ENCODE measurements around the gene NAIF1. TPM values are rescaled to one million over a fixed set of nuclear protein-coding genes. Genes with fewer than 3 reads are reported as not detected.

The NAIF1 gene
- polyA plus RNA-seq, 3 donors, result 4.6 to 6.5 (median 5.6) TPM

DNA sequence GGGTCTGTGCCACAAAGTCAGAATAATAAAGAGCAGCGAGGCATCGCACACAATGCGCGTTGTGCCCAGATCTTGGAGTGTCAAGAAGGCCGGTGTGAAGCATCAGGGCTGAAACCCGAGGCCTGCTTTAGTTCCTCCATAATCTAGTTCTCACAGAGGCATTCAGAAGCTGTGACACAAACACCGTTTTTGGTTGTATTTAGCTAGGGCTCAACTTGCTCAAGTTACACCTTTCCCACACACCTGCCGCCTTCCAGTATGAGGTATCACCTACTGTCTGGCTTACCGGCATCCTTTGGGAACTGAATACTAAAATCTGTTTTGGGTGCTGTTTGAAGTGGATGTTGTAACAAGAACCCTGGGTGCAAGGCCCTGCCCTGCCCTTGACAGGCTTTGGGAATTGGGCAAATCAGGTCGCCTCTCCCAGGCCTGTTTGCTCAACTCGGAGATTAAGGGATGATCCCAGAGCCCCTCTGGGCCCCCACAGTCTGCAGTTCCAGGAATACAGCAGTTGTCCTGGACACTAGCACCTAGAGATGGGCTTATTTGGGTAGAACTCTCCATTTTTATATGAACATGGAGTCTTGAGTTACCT is 27.9 kb upstream of the NAIF1 start:
- intact Hi-C loops (cut with micrococcal nuclease), result loop anchor here in 1 of 2 donors (5.0 kb wide), 1 partner anchor 43 kb away; no protein-coding TSS in a partner anchor
- WGBS (ENCODE audit: insufficient coverage), result 71% methylated on average over 8 of the region's 11 CpGs
- Mint-ChIP-seq H3K4me1 (peaks cover 78% of the 10 kb centered on the region), H3K27ac (peak overlapping the region; percentile 97 to 100 (median 100)), H3K4me3 (no peak overlapping the region), H3K27me3 (ENCODE audit: low read depth in 3 of 3) (no peaks in the 10 kb centered on the region), H3K36me3 (peaks cover 6 to 32% of the 10 kb centered on the region in 2 donors), H3K9me3 (no peaks in the 10 kb centered on the region)
- peak overlapping the region; percentile 93 to 97 for H3K27ac ChIP-seq (ENCODE audit: low read depth in 1 of 2, low read length in 2 of 2)
- no peaks in the 10 kb centered on the region for H3K9me3 ChIP-seq (replicated peaks in 1 of 2; ENCODE audit: control insufficient read depth in 1 of 2, insufficient read depth in 1 of 2, low read length in 2 of 2)
- H3K27me3 ChIP-seq (ENCODE audit: control insufficient read depth in 2 of 2, insufficient read depth in 2 of 2, low read length in 2 of 2), result no peaks in the 10 kb centered on the region
- H3K4me3 ChIP-seq (replicated peaks in 1 of 3; ENCODE audit: low read depth in 2 of 3, low read length in 3 of 3), result peak overlapping the region in 1 of 3 experiments; percentile 46
- peaks cover 75 to 85% of the 10 kb centered on the region in 2 donors for H3K4me1 ChIP-seq (ENCODE audit: control insufficient read depth in 1 of 2, insufficient read depth in 2 of 2, low read length in 2 of 2)
- H3K9ac ChIP-seq (ENCODE audit: insufficient read depth, low read length, poor library complexity, severe bottlenecking), result peak overlapping the region; percentile 60
- TF ChIP-seq, protein P1, sequence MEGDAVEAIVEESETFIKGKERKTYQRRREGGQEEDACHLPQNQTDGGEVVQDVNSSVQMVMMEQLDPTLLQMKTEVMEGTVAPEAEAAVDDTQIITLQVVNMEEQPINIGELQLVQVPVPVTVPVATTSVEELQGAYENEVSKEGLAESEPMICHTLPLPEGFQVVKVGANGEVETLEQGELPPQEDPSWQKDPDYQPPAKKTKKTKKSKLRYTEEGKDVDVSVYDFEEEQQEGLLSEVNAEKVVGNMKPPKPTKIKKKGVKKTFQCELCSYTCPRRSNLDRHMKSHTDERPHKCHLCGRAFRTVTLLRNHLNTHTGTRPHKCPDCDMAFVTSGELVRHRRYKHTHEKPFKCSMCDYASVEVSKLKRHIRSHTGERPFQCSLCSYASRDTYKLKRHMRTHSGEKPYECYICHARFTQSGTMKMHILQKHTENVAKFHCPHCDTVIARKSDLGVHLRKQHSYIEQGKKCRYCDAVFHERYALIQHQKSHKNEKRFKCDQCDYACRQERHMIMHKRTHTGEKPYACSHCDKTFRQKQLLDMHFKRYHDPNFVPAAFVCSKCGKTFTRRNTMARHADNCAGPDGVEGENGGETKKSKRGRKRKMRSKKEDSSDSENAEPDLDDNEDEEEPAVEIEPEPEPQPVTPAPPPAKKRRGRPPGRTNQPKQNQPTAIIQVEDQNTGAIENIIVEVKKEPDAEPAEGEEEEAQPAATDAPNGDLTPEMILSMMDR (IDR thresholded peaks at IDR 0.05), result no peak
- no peak overlapping the region for H2AFZ ChIP-seq (ENCODE audit: insufficient read depth, low read depth, low read length, poor library complexity, severe bottlenecking)
- no peak for DNase-seq
- peaks cover 84% of the 10 kb centered on the region for H3K79me2 ChIP-seq (ENCODE audit: insufficient read depth, low read length)
- H3K4me2 ChIP-seq (replicated peaks; ENCODE audit: extremely low read depth, low read length, poor library complexity, severe bottlenecking), result peak overlapping the region; percentile 68
- H3K36me3 ChIP-seq (replicated peaks in 1 of 2; ENCODE audit: control insufficient read depth in 1 of 2, insufficient read depth in 2 of 2, low read length in 2 of 2), result no peaks in the 10 kb centered on the region
- H4K20me1 ChIP-seq (ENCODE audit: insufficient read depth, low read length), result peaks cover 62% of the 10 kb centered on the region

- Histone ChIP-seq H4K20me1 (ENCODE audit: insufficient read depth, low read length) (peaks cover 63% of the 10 kb centered on the region), H3K4me1 (ENCODE audit: control insufficient read depth in 1 of 2, insufficient read depth in 2 of 2, low read length in 2 of 2) (peaks cover 68 to 78% of the 10 kb centered on the region in 2 donors), H3K9ac (ENCODE audit: insufficient read depth, low read length, poor library complexity, severe bottlenecking) (peak overlapping the region; percentile 60), H3K4me2 (replicated peaks; ENCODE audit: extremely low read depth, low read length, poor library complexity, severe bottlenecking) (peak overlapping the region; percentile 68), H3K4me3 (replicated peaks in 1 of 3; ENCODE audit: low read depth in 2 of 3, low read length in 3 of 3) (peak overlapping the region in 1 of 3 experiments; percentile 46), H3K9me3 (replicated peaks in 1 of 2; ENCODE audit: control insufficient read depth in 1 of 2, insufficient read depth in 1 of 2, low read length in 2 of 2) (no peaks in the 10 kb centered on the region), H3K79me2 (ENCODE audit: insufficient read depth, low read length) (peaks cover 84% of the 10 kb centered on the region), H3K27me3 (ENCODE audit: control insufficient read depth in 2 of 2, insufficient read depth in 2 of 2, low read length in 2 of 2) (no peaks in the 10 kb centered on the region), H3K36me3 (replicated peaks in 1 of 2; ENCODE audit: control insufficient read depth in 1 of 2, insufficient read depth in 2 of 2, low read length in 2 of 2) (no peaks in the 10 kb centered on the region), H3K27ac (ENCODE audit: low read depth in 1 of 2, low read length in 2 of 2) (peak overlapping the region; percentile 93 to 97), H2AFZ (ENCODE audit: insufficient read depth, low read depth, low read length, poor library complexity, severe bottlenecking) (no peak overlapping the region)
- 34% methylated on average over 5 of the region's 8 CpGs for WGBS (ENCODE audit: insufficient coverage)
- peak; percentile 91 to 97 (median 96) for DNase-seq
- peaks cover 9 to 29% of the 10 kb centered on the region in 2 donors for H3K36me3 Mint-ChIP-seq
- TF ChIP-seq, protein P1 (IDR thresholded peaks at IDR 0.05), result no peak
- H3K9me3 Mint-ChIP-seq, result no peaks in the 10 kb centered on the region
- H3K4me1 Mint-ChIP-seq, result peaks cover 77% of the 10 kb centered on the region
- intact Hi-C loops (cut with micrococcal nuclease), result loop anchor here in 1 of 2 donors (5.0 kb wide), 1 partner anchor 42 kb away; no protein-coding TSS in a partner anchor
- no peaks in the 10 kb centered on the region for H3K27me3 Mint-ChIP-seq (ENCODE audit: low read depth in 3 of 3)
- H3K27ac Mint-ChIP-seq, result peak overlapping the region; percentile 97 to 100 (median 100)
- peak overlapping the region; percentile 69 to 78 for H3K4me3 Mint-ChIP-seq
Observed at GRCh38 chr9:128094166-128094949, 27.2 kb upstream of the NAIF1 start.

Measured in CD14-positive monocyte (primary cell).